ENCODE results near the gene C1orf21. TPM values are rescaled to one million over a fixed set of nuclear protein-coding genes. Genes with fewer than 3 reads are reported as not detected.

C1orf21 gene
- total RNA-seq, 1 donor from 2014 or later, result 2.6 TPM

DNA sequence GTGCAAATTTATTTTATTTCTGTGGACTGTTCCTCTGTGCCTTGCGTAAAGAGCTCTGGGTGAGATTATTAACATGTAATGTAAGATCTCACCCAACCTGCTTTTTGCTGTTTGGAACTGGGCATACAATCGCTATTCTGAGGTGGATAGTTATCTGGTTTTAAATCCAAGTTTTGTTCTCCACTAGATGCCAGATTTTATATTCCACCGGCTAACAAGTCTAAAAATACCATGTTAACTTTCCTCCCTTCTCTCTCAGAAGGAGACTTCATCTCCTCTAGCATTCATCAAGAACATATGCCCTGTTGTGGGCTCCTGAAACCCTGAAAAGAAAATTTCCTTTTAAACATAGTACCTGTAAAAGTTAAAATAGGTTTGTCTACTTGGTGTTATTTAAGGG lies 56.4 kb downstream of the C1orf21 start:
- TF ChIP-seq, protein P1, sequence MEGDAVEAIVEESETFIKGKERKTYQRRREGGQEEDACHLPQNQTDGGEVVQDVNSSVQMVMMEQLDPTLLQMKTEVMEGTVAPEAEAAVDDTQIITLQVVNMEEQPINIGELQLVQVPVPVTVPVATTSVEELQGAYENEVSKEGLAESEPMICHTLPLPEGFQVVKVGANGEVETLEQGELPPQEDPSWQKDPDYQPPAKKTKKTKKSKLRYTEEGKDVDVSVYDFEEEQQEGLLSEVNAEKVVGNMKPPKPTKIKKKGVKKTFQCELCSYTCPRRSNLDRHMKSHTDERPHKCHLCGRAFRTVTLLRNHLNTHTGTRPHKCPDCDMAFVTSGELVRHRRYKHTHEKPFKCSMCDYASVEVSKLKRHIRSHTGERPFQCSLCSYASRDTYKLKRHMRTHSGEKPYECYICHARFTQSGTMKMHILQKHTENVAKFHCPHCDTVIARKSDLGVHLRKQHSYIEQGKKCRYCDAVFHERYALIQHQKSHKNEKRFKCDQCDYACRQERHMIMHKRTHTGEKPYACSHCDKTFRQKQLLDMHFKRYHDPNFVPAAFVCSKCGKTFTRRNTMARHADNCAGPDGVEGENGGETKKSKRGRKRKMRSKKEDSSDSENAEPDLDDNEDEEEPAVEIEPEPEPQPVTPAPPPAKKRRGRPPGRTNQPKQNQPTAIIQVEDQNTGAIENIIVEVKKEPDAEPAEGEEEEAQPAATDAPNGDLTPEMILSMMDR (IDR thresholded peaks at IDR 0.05; ENCODE audit: insufficient read depth, low read length, poor library complexity, severe bottlenecking), result no peak
- Histone ChIP-seq H3K4me3 (ENCODE audit: low read depth, low read length) (no peak overlapping the region), H3K27me3 (ENCODE audit: control insufficient read depth, insufficient read depth, low read length) (no peaks in the 10 kb centered on the region), H3K36me3 (ENCODE audit: control insufficient read depth, insufficient read depth, low read length) (no peaks in the 10 kb centered on the region)
- DNase-seq (ENCODE audit: low read depth), result no peak

DNA sequence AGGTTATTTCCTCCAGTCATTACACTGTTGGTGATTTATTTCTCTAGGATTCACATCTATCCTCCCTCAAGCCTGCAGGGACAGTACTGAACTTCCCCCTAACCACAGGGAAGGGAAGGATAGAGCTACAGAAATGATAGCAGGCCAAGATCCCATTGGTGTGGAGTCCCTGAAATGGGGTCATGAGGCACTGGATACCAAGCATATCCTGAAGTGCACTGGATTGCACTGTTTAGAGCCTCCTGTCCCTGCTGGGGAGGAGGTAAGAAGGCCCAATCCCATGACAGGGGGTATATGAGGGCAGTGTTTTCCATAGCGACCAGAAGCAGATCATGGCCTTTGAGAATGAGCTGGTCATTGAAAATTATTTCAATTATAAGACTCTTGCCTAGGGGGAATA lies 56.8 kb downstream of the C1orf21 start:
- no peaks in the 10 kb centered on the region for H3K27me3 ChIP-seq (ENCODE audit: control insufficient read depth, insufficient read depth, low read length)
- DNase-seq (ENCODE audit: low read depth), result no peak
- TF ChIP-seq, protein P1 (IDR thresholded peaks at IDR 0.05; ENCODE audit: insufficient read depth, low read length, poor library complexity, severe bottlenecking), result no peak
- no peaks in the 10 kb centered on the region for H3K36me3 ChIP-seq (ENCODE audit: control insufficient read depth, insufficient read depth, low read length)
- no peak overlapping the region for H3K4me3 ChIP-seq (ENCODE audit: low read depth, low read length)

DNA sequence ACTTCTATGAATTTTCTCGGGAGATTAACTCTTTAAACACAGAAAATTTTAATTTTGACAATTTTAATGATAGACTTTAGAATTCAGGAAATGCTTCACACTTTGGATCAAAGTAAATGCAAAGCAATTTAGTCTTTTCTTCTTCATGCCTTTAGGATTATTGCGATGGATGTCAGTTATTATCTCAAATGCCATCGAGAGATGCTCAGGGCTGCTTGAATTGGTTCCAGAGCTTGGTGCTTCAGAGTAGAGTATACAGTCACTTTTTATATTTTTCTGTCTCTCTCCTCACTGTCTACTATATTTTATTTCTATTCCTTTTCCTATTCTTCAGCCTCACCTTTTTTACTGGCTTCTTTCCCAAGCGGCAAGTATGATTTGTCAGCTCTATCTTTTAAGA lies 59.2 kb downstream of the C1orf21 start:
- TF ChIP-seq, protein P1 (IDR thresholded peaks at IDR 0.05; ENCODE audit: insufficient read depth, low read length, poor library complexity, severe bottlenecking), result no peak
- Histone ChIP-seq H3K36me3 (ENCODE audit: control insufficient read depth, insufficient read depth, low read length) (no peaks in the 10 kb centered on the region), H3K4me3 (ENCODE audit: low read depth, low read length) (no peak overlapping the region), H3K27me3 (ENCODE audit: control insufficient read depth, insufficient read depth, low read length) (no peaks in the 10 kb centered on the region)
- DNase-seq (ENCODE audit: low read depth), result no peak

DNA sequence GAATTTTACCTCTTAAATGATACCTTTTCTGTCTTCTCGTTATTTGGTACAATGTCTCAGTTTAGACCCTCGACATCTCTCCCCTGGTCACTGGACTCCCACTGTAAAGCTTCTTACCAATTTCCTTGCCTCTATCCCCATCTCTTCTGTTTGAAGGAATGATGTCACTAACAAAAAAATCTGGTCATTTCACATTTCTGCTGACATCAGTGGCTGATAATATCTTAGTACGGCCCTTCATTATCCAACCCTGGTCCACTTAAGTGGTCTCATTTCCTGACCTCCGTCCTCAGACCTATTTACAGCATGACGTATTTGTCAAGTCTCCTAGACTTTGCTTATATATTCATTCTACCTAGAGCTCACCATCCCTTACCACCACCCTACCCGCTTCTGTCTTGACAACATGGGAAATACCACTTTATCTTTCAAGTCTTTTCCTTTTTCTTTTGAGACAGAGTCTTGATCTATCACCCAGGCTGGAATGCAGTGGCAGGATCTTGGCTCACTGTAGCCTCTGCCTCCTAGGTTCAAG lies 60.9 kb downstream of the C1orf21 start:
- Histone ChIP-seq H3K36me3 (ENCODE audit: control insufficient read depth, insufficient read depth, low read length) (no peaks in the 10 kb centered on the region), H3K27me3 (ENCODE audit: control insufficient read depth, insufficient read depth, low read length) (no peaks in the 10 kb centered on the region), H3K4me3 (ENCODE audit: low read depth, low read length) (no peak overlapping the region)
- TF ChIP-seq, protein P1 (IDR thresholded peaks at IDR 0.05; ENCODE audit: insufficient read depth, low read length, poor library complexity, severe bottlenecking), result no peak
- DNase-seq (ENCODE audit: low read depth), result no peak

DNA sequence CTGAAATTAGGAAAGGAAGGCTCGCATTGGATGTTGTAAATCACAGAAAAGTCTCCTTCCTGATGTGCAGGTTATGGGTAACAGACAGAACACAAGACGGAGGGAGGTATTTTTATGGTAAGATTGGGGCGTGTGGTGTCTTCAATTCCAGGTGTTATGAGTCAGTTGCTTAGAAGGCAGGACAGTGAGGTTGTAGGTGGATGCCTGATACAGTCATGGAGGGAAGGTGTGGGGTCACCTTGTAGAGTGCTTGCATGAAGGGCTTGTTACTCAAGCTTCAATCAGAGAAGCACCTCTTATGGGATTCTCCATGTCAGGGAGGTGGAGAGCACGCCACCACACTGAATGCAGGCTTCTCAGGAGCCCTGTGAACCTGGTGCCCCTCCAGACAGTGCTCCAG lies 63.1 kb downstream of the C1orf21 start:
- Histone ChIP-seq H3K36me3 (ENCODE audit: control insufficient read depth, insufficient read depth, low read length) (no peaks in the 10 kb centered on the region), H3K27me3 (ENCODE audit: control insufficient read depth, insufficient read depth, low read length) (no peaks in the 10 kb centered on the region), H3K4me3 (ENCODE audit: low read depth, low read length) (no peak overlapping the region)
- no peak for DNase-seq (ENCODE audit: low read depth)
- TF ChIP-seq, protein P1 (IDR thresholded peaks at IDR 0.05; ENCODE audit: insufficient read depth, low read length, poor library complexity, severe bottlenecking), result no peak

DNA sequence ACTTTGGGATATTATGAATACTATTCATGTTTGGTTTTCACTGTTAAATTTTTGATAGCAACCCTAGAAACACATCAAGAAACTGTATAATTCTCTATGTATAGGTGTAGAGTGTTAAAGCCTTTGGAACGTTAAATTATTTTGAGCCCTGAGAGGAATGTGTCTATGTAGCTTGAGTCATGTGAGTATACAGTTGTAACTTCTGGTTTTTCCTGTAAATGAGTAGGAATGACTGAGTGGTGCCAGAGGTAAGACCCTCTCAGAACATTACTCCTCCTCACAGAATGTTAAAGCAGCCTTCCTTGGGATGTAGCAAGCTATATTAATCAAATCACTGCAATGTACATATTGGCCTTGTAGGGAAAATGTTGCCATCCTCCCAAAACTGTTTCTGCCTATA lies 69.0 kb downstream of the C1orf21 start:
- H3K27me3 ChIP-seq (ENCODE audit: control insufficient read depth, insufficient read depth, low read length), result no peaks in the 10 kb centered on the region
- H3K36me3 ChIP-seq (ENCODE audit: control insufficient read depth, insufficient read depth, low read length), result no peaks in the 10 kb centered on the region
- TF ChIP-seq, protein P1 (IDR thresholded peaks at IDR 0.05; ENCODE audit: insufficient read depth, low read length, poor library complexity, severe bottlenecking), result no peak
- no peak overlapping the region for H3K4me3 ChIP-seq (ENCODE audit: low read depth, low read length)
- DNase-seq (ENCODE audit: low read depth), result no peak
